HL-60 (cell line): ENCODE results near the gene CCDC106.

Experiments used
- DNase-seq, 2 experiments: peaks; one replicate each; pipeline ENCODE4 v3.0.0-alpha.2; 2010 to 2020; ENCODE audit warnings: low read depth in 1 of 2, low spot score in 1 of 2
- H3K27ac ChIP-seq: fragments of 250-450 bp; sonication (Bioruptor Pico); replicated peaks from 2 replicates; pipeline ENCODE4 v1.5.1; 2020; ENCODE audit warnings: mild to moderate bottlenecking, moderate library complexity
- H3K27me3 ChIP-seq: fragments of 250-450 bp; sonication (Bioruptor Pico); 2 replicates; pipeline ENCODE4 v1.5.1; 2021; ENCODE audit warnings: mild to moderate bottlenecking, moderate library complexity; ENCODE audit not compliant: insufficient read depth, poor library complexity, severe bottlenecking
- H3K4me3 ChIP-seq: replicated peaks from 2 replicates; pipeline ENCODE4 v1.5.1; 2011; ENCODE audit warnings: mild to moderate bottlenecking, control low read depth, low read length; ENCODE audit not compliant: insufficient read depth
- GABPA ChIP-seq: IDR thresholded peaks from 2 replicates; pipeline ENCODE4 v1.6.1; 2012; ENCODE audit warnings: low read depth
- POLR2AphosphoS5 ChIP-seq: IDR thresholded peaks from 2 replicates; pipeline ENCODE4 v1.6.1; 2012; ENCODE audit warnings: low read depth
- SPI1 ChIP-seq: IDR thresholded peaks from 2 replicates; pipeline ENCODE4 v1.6.1; 2012; ENCODE audit warnings: low read depth, mild to moderate bottlenecking, borderline replicate concordance
- TF ChIP-seq, protein P1 (sequence below): IDR thresholded peaks from 2 replicates; pipeline ENCODE4 v1.6.1; 2012; ENCODE audit warnings: low read depth; ENCODE audit not compliant: insufficient replicate concordance
- TF ChIP-seq, protein P2 (sequence below): IDR thresholded peaks from one replicate; pipeline ENCODE4 v1.5.1; 2011; ENCODE audit warnings: low read length, control low read depth, inconsistent platforms; ENCODE audit not compliant: insufficient read depth

The CCDC106 gene

GRCh38 chr19:55651236-55651635 is 3.2 kb downstream of the CCDC106 start:
- DNase-seq: no peak
- Histone ChIP-seq H3K27me3 (no peaks in the 10 kb centered on the region), H3K4me3 (no peak overlapping the region), H3K27ac (no peak overlapping the region)
- TF ChIP-seq SPI1: no peak
- TF ChIP-seq POLR2AphosphoS5: no peak
- TF ChIP-seq GABPA: no peak
- TF ChIP-seq, protein P1, sequence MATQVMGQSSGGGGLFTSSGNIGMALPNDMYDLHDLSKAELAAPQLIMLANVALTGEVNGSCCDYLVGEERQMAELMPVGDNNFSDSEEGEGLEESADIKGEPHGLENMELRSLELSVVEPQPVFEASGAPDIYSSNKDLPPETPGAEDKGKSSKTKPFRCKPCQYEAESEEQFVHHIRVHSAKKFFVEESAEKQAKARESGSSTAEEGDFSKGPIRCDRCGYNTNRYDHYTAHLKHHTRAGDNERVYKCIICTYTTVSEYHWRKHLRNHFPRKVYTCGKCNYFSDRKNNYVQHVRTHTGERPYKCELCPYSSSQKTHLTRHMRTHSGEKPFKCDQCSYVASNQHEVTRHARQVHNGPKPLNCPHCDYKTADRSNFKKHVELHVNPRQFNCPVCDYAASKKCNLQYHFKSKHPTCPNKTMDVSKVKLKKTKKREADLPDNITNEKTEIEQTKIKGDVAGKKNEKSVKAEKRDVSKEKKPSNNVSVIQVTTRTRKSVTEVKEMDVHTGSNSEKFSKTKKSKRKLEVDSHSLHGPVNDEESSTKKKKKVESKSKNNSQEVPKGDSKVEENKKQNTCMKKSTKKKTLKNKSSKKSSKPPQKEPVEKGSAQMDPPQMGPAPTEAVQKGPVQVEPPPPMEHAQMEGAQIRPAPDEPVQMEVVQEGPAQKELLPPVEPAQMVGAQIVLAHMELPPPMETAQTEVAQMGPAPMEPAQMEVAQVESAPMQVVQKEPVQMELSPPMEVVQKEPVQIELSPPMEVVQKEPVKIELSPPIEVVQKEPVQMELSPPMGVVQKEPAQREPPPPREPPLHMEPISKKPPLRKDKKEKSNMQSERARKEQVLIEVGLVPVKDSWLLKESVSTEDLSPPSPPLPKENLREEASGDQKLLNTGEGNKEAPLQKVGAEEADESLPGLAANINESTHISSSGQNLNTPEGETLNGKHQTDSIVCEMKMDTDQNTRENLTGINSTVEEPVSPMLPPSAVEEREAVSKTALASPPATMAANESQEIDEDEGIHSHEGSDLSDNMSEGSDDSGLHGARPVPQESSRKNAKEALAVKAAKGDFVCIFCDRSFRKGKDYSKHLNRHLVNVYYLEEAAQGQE: no peak
- TF ChIP-seq, protein P2, sequence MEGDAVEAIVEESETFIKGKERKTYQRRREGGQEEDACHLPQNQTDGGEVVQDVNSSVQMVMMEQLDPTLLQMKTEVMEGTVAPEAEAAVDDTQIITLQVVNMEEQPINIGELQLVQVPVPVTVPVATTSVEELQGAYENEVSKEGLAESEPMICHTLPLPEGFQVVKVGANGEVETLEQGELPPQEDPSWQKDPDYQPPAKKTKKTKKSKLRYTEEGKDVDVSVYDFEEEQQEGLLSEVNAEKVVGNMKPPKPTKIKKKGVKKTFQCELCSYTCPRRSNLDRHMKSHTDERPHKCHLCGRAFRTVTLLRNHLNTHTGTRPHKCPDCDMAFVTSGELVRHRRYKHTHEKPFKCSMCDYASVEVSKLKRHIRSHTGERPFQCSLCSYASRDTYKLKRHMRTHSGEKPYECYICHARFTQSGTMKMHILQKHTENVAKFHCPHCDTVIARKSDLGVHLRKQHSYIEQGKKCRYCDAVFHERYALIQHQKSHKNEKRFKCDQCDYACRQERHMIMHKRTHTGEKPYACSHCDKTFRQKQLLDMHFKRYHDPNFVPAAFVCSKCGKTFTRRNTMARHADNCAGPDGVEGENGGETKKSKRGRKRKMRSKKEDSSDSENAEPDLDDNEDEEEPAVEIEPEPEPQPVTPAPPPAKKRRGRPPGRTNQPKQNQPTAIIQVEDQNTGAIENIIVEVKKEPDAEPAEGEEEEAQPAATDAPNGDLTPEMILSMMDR: no peak

DNA sequence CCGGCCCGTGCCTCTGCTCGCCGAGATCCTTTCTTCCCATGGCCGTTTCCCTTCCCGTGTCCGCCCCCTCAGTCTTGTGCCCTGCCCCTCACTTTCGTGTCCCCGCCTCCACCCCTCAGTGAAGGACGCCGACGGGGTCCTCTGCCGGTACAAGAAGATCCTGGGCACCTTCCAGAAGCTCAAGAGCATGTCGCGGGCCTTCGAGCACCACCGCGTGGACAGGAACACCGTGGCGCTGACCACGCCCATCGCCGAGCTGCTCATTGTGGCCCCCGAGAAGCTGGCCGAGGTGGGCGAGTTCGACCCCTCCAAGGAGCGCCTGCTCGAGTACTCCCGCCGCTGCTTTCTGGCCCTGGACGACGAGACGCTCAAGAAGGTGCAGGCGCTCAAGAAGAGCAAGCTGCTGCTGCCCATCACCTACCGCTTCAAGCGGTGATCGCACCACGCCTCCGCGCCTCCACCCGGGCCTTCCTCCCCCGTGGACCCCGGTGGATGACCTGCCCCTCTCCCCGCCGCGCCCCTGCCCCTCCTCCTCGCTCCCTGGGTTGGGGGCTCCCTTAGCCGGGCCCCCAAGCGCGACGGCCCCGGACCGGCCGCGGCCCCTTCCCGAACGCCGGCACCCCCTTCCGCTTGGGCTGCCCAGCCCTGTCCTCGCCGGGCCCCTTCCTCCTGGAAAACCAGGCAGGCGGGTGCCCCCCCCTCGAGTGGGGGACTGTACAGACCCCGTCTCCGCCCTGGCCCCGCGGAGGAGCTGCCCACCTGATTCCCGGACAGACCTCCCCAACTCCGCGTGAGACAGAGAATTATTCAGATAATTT is 4.5 kb downstream of the CCDC106 start:
- no peak for DNase-seq
- TF ChIP-seq, protein P1: no peak
- TF ChIP-seq GABPA (no peak), POLR2AphosphoS5 (no peak), SPI1 (no peak)
- TF ChIP-seq, protein P2: no peak
- Histone ChIP-seq H3K27me3 (no peaks in the 10 kb centered on the region), H3K27ac (no peak overlapping the region), H3K4me3 (no peak overlapping the region)

DNA sequence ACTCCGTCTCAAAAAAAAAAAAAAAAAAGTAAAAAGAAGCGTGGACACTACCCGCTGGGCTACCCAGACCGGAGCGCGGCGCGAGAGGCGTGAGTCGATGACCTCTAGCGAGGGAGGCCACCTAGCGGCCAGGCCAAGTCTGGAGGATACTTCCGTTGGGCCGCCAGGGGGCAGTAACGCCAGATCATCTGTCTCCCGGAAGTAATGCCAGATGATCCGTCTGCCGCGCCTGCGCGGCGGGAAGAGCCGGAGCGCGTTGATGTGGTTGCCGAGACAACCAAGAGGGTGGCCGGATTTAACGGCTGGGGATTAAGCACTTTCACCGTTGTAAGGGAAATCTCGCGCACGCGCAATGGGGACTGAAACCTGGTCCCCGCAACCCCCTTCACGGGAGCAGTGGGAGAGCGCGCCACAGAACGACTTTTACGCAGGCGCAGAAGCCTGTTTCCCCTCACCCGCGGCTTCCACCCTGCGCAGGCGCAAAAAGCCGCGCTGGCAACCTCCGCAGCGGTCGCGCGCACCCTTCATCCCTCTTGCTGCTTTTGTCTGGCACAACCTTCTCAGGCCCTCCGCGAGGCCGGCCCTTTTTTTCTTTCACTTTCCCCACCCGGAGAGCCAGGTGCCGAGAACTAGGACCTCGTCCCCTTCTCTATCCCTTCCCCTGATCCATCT is 5.8 kb downstream of the CCDC106 start:
- H3K4me3 ChIP-seq: peak overlapping the region; percentile 55
- H3K27me3 ChIP-seq: no peaks in the 10 kb centered on the region
- peak; percentile 96 to 98 for DNase-seq
- TF ChIP-seq, protein P2: peak; percentile 98
- TF ChIP-seq SPI1: peak; percentile 14; the same call in 1 of the 2 replicates
- TF ChIP-seq, protein P1: peak; percentile 25
- TF ChIP-seq POLR2AphosphoS5: peak; percentile 74
- peak; percentile 76 for TF ChIP-seq GABPA
- H3K27ac ChIP-seq: peak overlapping the region; percentile 99
